SK-N-SH treated with all-trans-retinoic acid at 6 μM for 48 hours (cell line): ENCODE data around the gene ZFAND3.

Experiments used
- ATAC-seq: fragments of 200-7000 bp; cut with Tn5 transposase; 3 replicates; pipeline ENCODE4 v1.9.1; 2020; ENCODE audit warnings: mild to moderate bottlenecking, moderate library complexity
- ARNTL ChIP-seq: fragments of 450-650 bp; formaldehyde crosslinking; IDR thresholded peaks from 2 replicates; pipeline ENCODE4 v1.5.0; 2020; ENCODE audit warnings: low read depth, mild to moderate bottlenecking, moderate library complexity, borderline replicate concordance
- BACH2 ChIP-seq: fragments of 250-450 bp; sonication (Bioruptor Pico); IDR thresholded peaks from 2 replicates; pipeline ENCODE4 v1.9.0; 2021; ENCODE audit warnings: mild to moderate bottlenecking, borderline replicate concordance
- CREB5 ChIP-seq: fragments of 250-450 bp; sonication (Bioruptor Pico); IDR thresholded peaks from 2 replicates; pipeline ENCODE4 v1.5.1; 2020; ENCODE audit warnings: low read depth, mild to moderate bottlenecking, moderate library complexity
- CSDC2 ChIP-seq: fragments of 250-450 bp; sonication (Bioruptor Pico); IDR thresholded peaks from 2 replicates; pipeline ENCODE4 v1.5.0; 2020; ENCODE audit warnings: mild to moderate bottlenecking, moderate library complexity
- CSRNP3 ChIP-seq: fragments of 250-450 bp; sonication (Bioruptor Pico); IDR thresholded peaks from 2 replicates; pipeline ENCODE4 v1.5.1; 2021; ENCODE audit warnings: mild to moderate bottlenecking, moderate library complexity
- ESRRG ChIP-seq: fragments of 250-450 bp; sonication (Bioruptor Pico); IDR thresholded peaks from 2 replicates; pipeline ENCODE4 v1.6.1; 2021; ENCODE audit warnings: mild to moderate bottlenecking
- GLIS3 ChIP-seq: fragments of 250-450 bp; sonication (Bioruptor Pico); IDR thresholded peaks from 2 replicates; pipeline ENCODE4 v1.5.0; 2020; ENCODE audit warnings: mild to moderate bottlenecking, moderate library complexity
- ISL1 ChIP-seq: fragments of 250-450 bp; sonication (Bioruptor Pico); IDR thresholded peaks from 2 replicates; pipeline ENCODE4 v2.1.2; 2022; ENCODE audit warnings: mild to moderate bottlenecking, moderate library complexity
- OSR1 ChIP-seq: fragments of 250-450 bp; sonication (Bioruptor Pico); IDR thresholded peaks from 2 replicates; pipeline ENCODE4 v1.8.0; 2022; ENCODE audit warnings: moderate library complexity, mild to moderate bottlenecking, inconsistent platforms
- PATZ1 ChIP-seq: fragments of 250-450 bp; sonication (Bioruptor Pico); IDR thresholded peaks from 2 replicates; pipeline ENCODE4 v1.8.0; 2020; ENCODE audit warnings: mild to moderate bottlenecking, moderate library complexity, borderline replicate concordance
- PPARA ChIP-seq: fragments of 250-450 bp; sonication (Bioruptor Pico); IDR thresholded peaks from 2 replicates; pipeline ENCODE4 v1.5.0; 2020; ENCODE audit warnings: mild to moderate bottlenecking, borderline replicate concordance
- RARB ChIP-seq: fragments of 250-450 bp; sonication (Bioruptor Pico); IDR thresholded peaks from 2 replicates; pipeline ENCODE4 v1.8.0; 2021; ENCODE audit warnings: mild to moderate bottlenecking, moderate library complexity
- TSHZ2 ChIP-seq: fragments of 250-450 bp; sonication (Bioruptor Pico); IDR thresholded peaks from 2 replicates; pipeline ENCODE4 v1.5.0; 2020; ENCODE audit warnings: mild to moderate bottlenecking, moderate library complexity
- ZC3H10 ChIP-seq: fragments of 250-450 bp; sonication (Bioruptor Pico); IDR thresholded peaks from 2 replicates; pipeline ENCODE4 v1.5.1; 2021; ENCODE audit warnings: mild to moderate bottlenecking, moderate library complexity
- ZFP3 ChIP-seq: fragments of 250-450 bp; sonication (Bioruptor Pico); IDR thresholded peaks from 2 replicates; pipeline ENCODE4 v1.5.0; 2020; ENCODE audit warnings: mild to moderate bottlenecking, moderate library complexity
- ZFP30 ChIP-seq: fragments of 450-650 bp; formaldehyde crosslinking; IDR thresholded peaks from 2 replicates; pipeline ENCODE4 v1.5.0; 2022; ENCODE audit warnings: mild to moderate bottlenecking, moderate library complexity
- ZNF565 ChIP-seq: fragments of 450-650 bp; formaldehyde crosslinking; conservative IDR thresholded peaks from 2 replicates; pipeline ENCODE4 v1.5.0; 2020; ENCODE audit warnings: low read depth, mild to moderate bottlenecking, moderate library complexity
- ZNF70 ChIP-seq: fragments of 450-650 bp; formaldehyde crosslinking; IDR thresholded peaks from 2 replicates; pipeline ENCODE4 v1.5.0; 2020; ENCODE audit warnings: mild to moderate bottlenecking, moderate library complexity
- ZNF8 ChIP-seq: fragments of 450-650 bp; formaldehyde crosslinking; IDR thresholded peaks from 2 replicates; pipeline ENCODE4 v1.5.0; 2020; ENCODE audit warnings: mild to moderate bottlenecking, moderate library complexity
- TF ChIP-seq, protein P1 (sequence below): fragments of 250-450 bp; sonication (Bioruptor Pico); IDR thresholded peaks from 2 replicates; pipeline ENCODE4 v1.8.0; 2021; ENCODE audit warnings: low read depth, mild to moderate bottlenecking, moderate library complexity, borderline replicate concordance

ZFAND3 gene

DNA sequence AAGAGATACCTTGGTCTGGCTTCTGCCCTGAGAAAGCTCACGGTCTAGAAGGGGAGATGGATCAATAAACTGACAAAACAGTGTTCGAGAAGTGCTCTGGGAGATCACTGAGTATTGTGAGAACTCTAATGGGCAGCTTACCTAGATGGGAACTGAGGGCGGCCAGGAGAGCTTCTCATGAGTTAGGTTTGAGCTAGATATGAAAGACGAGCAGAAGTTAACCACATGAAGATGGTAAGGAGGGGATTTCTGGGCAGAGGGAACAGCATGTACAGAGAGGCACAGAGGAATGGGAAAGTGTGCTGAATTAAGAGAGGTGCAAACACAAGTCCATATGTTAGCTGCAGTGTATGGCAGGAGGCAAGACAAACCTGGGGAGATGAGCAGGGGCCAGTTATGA, 11.9 kb downstream of the ZFAND3 start:
- TF ChIP-seq ISL1 (CRISPR knock-in tag): no peak
- TF ChIP-seq ESRRG (CRISPR knock-in tag): no peak
- no peak for TF ChIP-seq PPARA (CRISPR knock-in tag)
- TF ChIP-seq RARB (CRISPR knock-in tag): no peak
- no peak for TF ChIP-seq GLIS3
- no peak for TF ChIP-seq CSDC2 (CRISPR knock-in tag)
- TF ChIP-seq CSRNP3 (CRISPR knock-in tag): no peak
- no peak for TF ChIP-seq BACH2
- no peak for TF ChIP-seq ZNF8 (CRISPR knock-in tag)
- TF ChIP-seq TSHZ2 (CRISPR knock-in tag): no peak
- no peak for TF ChIP-seq ZC3H10 (CRISPR knock-in tag)
- no peak for TF ChIP-seq ZFP3
- TF ChIP-seq, protein P1, sequence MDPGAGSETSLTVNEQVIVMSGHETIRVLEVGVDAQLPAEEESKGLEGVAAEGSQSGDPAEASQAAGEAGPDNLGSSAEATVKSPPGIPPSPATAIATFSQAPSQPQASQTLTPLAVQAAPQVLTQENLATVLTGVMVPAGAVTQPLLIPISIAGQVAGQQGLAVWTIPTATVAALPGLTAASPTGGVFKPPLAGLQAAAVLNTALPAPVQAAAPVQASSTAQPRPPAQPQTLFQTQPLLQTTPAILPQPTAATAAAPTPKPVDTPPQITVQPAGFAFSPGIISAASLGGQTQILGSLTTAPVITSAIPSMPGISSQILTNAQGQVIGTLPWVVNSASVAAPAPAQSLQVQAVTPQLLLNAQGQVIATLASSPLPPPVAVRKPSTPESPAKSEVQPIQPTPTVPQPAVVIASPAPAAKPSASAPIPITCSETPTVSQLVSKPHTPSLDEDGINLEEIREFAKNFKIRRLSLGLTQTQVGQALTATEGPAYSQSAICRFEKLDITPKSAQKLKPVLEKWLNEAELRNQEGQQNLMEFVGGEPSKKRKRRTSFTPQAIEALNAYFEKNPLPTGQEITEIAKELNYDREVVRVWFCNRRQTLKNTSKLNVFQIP (CRISPR knock-in tag): no peak
- TF ChIP-seq CREB5 (CRISPR knock-in tag): no peak
- TF ChIP-seq PATZ1: no peak
- no peak for ATAC-seq

- no peak for ATAC-seq
- no peak for TF ChIP-seq PATZ1
- TF ChIP-seq, protein P1 (CRISPR knock-in tag): no peak
- TF ChIP-seq ARNTL (CRISPR knock-in tag): no peak
- no peak for TF ChIP-seq CSDC2 (CRISPR knock-in tag)
- no peak for TF ChIP-seq ESRRG (CRISPR knock-in tag)
- TF ChIP-seq CSRNP3 (CRISPR knock-in tag): no peak
- no peak for TF ChIP-seq TSHZ2 (CRISPR knock-in tag)
- TF ChIP-seq ZFP30: no peak
- no peak for TF ChIP-seq ZNF565 (CRISPR knock-in tag)
- no peak for TF ChIP-seq CREB5 (CRISPR knock-in tag)
- TF ChIP-seq OSR1: no peak
- TF ChIP-seq ZNF70 (CRISPR knock-in tag): no peak
- no peak for TF ChIP-seq ZFP3
These were observed 16.4 kb downstream of the ZFAND3 start for GRCh38 chr6:37835923-37836322.
